GM21528 (cell line): ENCODE measurements around the gene FOXE3.

Experiments
- ATAC-seq: cut with Tn5 transposase; IDR thresholded peaks from one replicate; pipeline ENCODE4 v1.9.1; 2021; ENCODE audit warnings: mild to moderate bottlenecking, moderate library complexity; ENCODE audit not compliant: unreplicated experiment, low FRiP score

FOXE3 gene

GRCh38 chr1:47433477-47434050, 17.5 kb downstream of the FOXE3 start:
- no peak for ATAC-seq

GRCh38 chr1:47434051-47434842, 18.2 kb downstream of the FOXE3 start:
- no peak for ATAC-seq

GRCh38 chr1:47435506-47436303, 19.6 kb downstream of the FOXE3 start:
- ATAC-seq: no peak

DNA sequence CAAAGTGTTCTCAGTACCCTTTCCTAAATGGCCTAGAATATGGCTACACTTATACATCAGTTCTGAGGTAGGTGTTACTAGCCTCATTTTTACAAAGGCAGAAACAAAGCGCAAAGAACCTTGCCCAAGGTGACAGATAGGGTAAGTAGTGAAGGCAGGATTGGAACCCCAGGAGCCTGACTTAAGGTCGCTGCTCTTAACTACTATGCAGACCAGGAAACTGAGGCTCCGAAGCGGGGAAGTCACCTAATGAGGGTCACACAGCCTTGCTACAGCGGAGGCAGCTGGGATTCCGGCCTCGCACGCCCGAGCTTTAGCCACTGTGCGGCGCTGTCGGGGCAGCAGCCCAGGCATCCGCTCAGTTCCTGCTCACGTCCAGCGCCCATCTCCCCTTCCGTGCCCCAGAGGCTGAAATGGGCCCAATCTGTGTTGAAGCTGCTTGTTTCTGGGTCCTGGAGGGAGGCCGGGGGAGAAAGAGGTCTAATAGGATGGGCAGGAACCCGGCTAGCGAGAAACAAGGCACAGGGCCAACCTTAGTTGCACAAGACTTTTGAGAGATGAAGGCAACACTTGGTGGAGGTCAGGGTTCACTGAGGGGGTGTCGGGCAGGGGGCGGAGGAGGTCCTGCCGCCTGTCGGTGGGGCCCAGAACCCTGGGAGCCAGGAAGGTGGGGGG, 20.4 kb downstream of the FOXE3 start:
- peak; percentile 49 for ATAC-seq

DNA sequence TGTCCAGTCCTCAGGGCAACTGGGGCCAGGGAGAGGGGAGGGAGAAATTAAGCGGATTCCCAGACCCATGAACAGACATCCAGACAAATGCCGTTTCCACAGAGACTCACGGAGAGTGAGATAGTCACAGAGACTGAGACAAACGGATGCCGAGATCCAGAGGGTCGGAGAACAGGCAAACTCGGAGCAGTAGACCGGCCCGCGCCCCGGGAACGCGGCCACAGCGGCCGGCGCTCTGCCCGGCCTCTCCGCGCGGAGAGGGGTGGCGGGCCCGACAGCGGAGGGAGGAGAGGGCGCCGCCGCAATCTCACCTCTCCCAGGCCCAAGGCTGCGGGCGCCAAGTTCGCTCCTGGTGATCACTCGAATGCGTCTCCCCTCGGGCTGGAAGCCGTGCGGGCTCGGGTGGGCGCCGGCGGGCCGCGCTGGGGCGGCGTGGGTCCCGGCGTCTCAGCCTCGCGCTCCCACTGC, 20.9 kb downstream of the FOXE3 start:
- ATAC-seq: peak; percentile 22

DNA sequence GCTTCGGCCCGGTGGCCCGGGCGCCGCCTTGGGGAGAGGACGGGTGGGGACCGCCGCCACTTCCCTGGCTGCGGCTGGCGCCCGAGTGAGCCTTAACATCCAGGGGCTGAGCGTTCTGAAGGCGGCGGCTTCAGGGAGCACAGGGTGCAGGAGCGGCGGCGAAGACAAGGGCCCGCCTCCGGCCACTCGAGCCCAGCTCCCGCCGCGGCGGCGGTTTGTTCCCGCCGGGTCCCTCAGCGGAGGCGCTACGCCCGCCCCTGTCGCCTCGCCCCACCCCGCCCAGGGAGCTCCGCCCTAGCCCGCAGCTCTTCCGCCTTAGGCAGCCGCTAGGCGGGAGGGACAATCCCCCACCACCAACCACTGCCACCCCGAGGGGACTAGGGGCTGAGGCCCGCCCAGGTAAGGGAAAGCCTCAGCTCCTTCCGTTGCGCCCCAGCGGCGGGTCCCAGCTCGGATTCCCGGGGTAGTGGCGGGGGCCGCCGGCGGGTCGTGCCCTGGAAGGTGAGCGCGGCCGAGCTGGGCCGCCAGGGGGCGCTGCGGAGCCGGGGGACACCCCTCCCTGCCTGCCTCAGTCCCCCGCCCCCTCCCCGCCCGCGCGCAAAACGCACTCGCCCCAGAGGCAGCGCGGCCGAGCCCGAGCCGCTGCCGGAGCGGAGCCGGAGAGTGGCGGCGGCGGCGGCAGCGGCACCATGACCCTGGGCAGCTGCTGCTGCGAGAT, 21.5 kb downstream of the FOXE3 start, which contains the start of gene FOXD2:
Gene FOXD2 (plus strand): TSS at position 598 of the 718 bp plus-strand sequence. CDS start 92 bp downstream, at position 690.
- peak; percentile 87 for ATAC-seq

DNA sequence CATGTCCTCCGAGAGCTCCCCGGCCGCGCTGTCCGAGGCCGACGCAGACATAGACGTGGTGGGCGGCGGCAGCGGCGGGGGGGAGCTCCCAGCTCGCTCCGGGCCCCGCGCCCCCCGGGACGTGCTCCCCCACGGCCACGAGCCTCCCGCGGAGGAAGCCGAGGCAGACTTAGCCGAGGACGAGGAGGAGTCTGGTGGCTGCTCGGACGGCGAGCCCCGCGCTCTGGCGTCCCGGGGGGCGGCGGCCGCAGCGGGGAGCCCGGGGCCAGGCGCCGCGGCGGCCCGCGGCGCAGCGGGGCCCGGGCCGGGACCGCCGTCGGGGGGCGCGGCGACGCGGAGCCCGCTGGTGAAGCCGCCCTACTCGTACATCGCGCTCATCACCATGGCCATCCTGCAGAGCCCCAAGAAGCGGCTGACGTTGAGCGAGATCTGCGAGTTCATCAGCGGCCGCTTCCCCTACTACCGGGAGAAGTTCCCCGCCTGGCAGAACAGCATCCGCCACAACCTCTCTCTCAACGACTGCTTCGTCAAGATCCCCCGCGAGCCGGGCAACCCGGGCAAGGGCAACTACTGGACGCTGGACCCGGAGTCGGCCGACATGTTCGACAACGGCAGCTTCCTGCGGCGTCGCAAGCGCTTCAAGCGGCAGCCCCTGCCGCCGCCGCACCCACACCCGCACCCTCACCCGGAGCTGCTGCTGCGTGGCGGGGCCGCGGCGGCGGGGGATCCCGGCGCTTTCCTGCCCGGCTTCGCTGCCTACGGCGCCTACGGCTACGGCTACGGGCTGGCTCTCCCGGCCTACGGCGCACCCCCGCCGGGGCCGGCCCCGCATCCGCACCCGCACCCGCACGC, 22.3 kb downstream of the FOXE3 start:
- ATAC-seq: peak; percentile 1

GRCh38 chr1:47439017-47439818, 23.1 kb downstream of the FOXE3 start:
- ATAC-seq: no peak

GRCh38 chr1:47439819-47440598, 23.9 kb downstream of the FOXE3 start:
- ATAC-seq: no peak

GRCh38 chr1:47440599-47441081, 24.6 kb downstream of the FOXE3 start:
- ATAC-seq: no peak

DNA sequence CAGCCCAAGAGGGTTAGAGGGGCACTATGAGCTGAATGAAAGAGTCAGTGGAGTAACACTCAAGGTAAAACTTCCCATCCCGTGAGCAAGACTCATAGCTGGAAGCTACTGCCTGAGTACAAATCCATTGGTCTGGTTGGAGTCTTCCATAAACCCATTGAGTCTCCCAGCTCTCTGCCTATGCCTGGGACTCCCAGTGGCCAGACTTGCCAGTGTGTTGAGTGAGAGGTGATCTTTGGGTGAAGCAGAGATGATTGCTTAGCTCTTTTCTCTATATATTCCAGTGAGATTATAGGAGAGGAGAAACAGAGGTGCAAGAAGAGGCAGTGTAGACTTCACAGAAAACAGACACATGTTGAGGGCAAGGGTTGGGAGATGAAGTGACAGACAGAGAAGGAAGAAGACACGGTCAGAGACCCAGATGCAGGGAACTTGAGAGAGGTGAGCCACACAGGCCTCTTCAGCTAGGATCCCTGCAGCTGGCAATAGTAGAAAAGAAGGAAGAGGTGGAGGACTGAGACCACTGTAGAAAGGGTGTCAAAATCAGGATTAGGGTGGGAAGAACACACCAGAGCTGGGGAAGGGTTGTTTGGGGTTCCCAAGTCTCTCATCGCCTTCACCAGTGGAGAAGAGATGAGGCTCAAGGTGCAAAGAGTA, 25.5 kb downstream of the FOXE3 start:
- no peak for ATAC-seq

DNA sequence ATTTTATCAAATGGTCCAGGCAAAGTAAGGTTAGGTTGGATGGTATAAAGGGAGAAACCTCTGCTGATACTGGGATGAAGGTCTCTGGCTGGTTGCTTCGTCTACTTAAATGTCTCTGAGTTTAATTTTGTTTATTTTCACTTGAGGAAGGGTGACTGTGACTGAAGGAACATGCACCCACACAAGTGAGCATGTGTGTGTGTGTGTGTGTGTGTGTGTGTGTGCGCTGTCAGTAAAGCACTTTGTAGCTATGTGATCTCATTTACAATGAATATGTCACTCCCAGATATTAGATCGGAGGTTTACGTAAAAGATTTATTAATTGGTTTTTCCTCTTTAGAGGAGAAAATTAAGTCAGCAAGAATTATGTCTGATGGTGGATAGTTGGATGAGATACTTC, 26.1 kb downstream of the FOXE3 start:
- no peak for ATAC-seq

- no peak for ATAC-seq
Observed at GRCh38 chr1:47442842-47443529, 26.9 kb downstream of the FOXE3 start.

DNA sequence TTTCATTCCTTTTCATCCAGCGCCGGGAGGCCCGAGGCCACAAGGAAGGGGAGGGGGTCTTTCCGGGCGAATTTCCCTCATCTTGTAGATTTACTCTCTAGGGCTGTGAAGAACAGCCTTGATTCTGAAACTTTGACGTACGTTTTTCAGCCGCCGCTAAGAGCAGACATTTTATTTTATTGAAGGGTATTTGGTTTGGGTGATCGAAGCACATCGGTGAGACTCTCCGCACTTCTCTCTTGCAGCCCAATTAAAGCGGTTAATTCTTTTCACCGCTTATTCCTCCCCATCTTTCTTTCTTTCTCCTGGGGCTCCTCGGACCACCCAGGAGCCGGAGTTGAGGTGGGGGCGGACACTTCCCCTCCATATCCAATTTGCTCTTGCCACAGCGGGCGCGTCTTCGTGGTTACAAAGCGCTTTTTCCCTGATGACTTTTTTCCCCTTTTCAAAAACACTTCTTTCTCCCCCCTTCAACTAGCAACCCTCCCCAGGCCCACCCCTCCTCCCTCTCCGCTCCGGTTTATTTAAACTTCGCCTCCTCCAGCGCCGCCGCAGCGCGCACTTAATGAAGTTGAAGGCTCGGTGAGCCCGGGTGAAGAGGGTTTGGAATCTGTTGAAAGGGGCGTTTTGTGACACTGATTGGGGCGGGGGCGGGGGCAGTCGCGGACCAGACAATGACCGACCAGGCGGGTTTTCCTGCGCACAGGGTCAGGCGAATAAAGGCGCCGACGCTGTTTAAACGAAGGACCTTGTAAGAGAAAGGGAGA, 27.6 kb downstream of the FOXE3 start:
- ATAC-seq: no peak

DNA sequence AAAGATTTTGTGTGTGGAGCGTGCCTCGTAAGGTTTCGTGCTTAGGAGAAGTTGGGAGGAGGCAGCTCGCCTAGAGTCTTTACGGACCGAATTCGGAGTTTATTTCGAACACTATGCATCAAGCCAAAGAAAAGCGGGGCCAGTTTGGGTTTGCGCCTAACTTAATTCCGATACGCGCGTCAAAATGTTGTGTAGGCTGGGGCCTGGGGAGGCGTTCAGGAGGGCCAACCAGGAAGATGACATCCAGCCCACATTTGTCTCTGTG, 28.1 kb downstream of the FOXE3 start:
- ATAC-seq: no peak
